Naive thymus-derived CD4-positive, alpha-beta T cell (primary cell): ENCODE data around the gene SLCO2A1. TPM values are rescaled to one million over a fixed set of nuclear protein-coding genes. Genes with fewer than 3 reads are reported as not detected.

Source experiments
- ATAC-seq: fragments of 150-1000 bp; cut with Tn5 transposase; 2 replicates; pipeline ENCODE4 v1.10.0; 2021; ENCODE audit warnings: mild to moderate bottlenecking, moderate library complexity
- CTCF ChIA-PET: fragments of 350-600 bp; sonication (Branson Sonifier 250); formaldehyde crosslinking; loops from one replicate; lab custom pipeline; 2021; ENCODE audit warnings: antibody characterized with exemption; lab: Charles Lee
- POLR2A ChIA-PET: fragments of 350-600 bp; sonication (Branson Sonifier 250); formaldehyde crosslinking; loops from one replicate; lab custom pipeline; 2021; ENCODE audit warnings: antibody characterized with exemption, inconsistent platforms; lab: Charles Lee
- DNase-seq, 9 donors: peaks; one replicate each; pipeline versions ENCODE4 v3.0.0 to v3.0.0-alpha.2; 2020 to 2022; ENCODE audit warnings: mixed read lengths in 1 of 9
- H3K27ac ChIP-seq: one replicate; pipeline ENCODE4 v1.7.0; 2013; ENCODE audit warnings: mild to moderate bottlenecking, low read depth, low read length, moderate library complexity
- H3K27me3 ChIP-seq, 2 donors: one replicate each; pipeline ENCODE4 v1.7.0; 2013; ENCODE audit warnings: low read length in 2 of 2, mild to moderate bottlenecking in 2 of 2, moderate library complexity in 2 of 2; ENCODE audit not compliant: control insufficient read depth in 2 of 2, insufficient read depth in 2 of 2
- H3K36me3 ChIP-seq, 3 experiments: 1 replicate in 2 of 3; 2 replicates in 1 of 3; pipeline ENCODE4 v1.7.0; 2013; ENCODE audit warnings: low read length in 3 of 3, mild to moderate bottlenecking in 3 of 3, moderate library complexity in 1 of 3; ENCODE audit not compliant: insufficient read depth in 3 of 3, control insufficient read depth in 2 of 3
- H3K4me1 ChIP-seq, 2 donors: one replicate each; pipeline ENCODE4 v1.7.0; 2013; ENCODE audit warnings: low read length in 2 of 2, mild to moderate bottlenecking in 2 of 2, moderate library complexity in 1 of 2; ENCODE audit not compliant: control insufficient read depth in 2 of 2, insufficient read depth in 2 of 2
- H3K4me3 ChIP-seq: 2 replicates; pipeline ENCODE4 v1.7.0; 2013; ENCODE audit warnings: mild to moderate bottlenecking, low read length
- H3K9me3 ChIP-seq, 3 experiments: 1 replicate in 2 of 3; 2 replicates in 1 of 3; pipeline ENCODE4 v1.7.0; 2013; ENCODE audit warnings: low read length in 3 of 3; ENCODE audit not compliant: control insufficient read depth in 2 of 3
- H3K27ac Mint-ChIP-seq, 9 donors: one replicate each; pipeline ENCODE4 v1.8.0; 2020 to 2022; ENCODE audit warnings: mixed read lengths in 9 of 9, mild to moderate bottlenecking in 8 of 9, moderate library complexity in 5 of 9, inconsistent platforms in 2 of 9
- H3K27me3 Mint-ChIP-seq, 5 donors: one replicate each; pipeline ENCODE4 v1.8.0; 2021 to 2022; ENCODE audit warnings: mixed read lengths in 5 of 5, mild to moderate bottlenecking in 1 of 5
- H3K36me3 Mint-ChIP-seq, 5 donors: one replicate each; pipeline ENCODE4 v1.8.0; 2020 to 2022; ENCODE audit warnings: mixed read lengths in 5 of 5, mild to moderate bottlenecking in 3 of 5, inconsistent platforms in 1 of 5
- H3K4me1 Mint-ChIP-seq, 7 donors: one replicate each; pipeline ENCODE4 v1.8.0; 2020 to 2022; ENCODE audit warnings: mixed read lengths in 7 of 7, mild to moderate bottlenecking in 3 of 7, inconsistent platforms in 1 of 7
- H3K4me3 Mint-ChIP-seq, 10 donors: one replicate each; pipeline ENCODE4 v1.8.0; 2020 to 2022; ENCODE audit warnings: mild to moderate bottlenecking in 10 of 10, mixed read lengths in 10 of 10, moderate library complexity in 6 of 10, inconsistent platforms in 2 of 10
- H3K9me3 Mint-ChIP-seq, 11 donors: one replicate each; pipeline ENCODE4 v1.8.0; 2020 to 2022; ENCODE audit warnings: mixed read lengths in 11 of 11, mild to moderate bottlenecking in 4 of 11, inconsistent platforms in 1 of 11, moderate library complexity in 1 of 11
- intact Hi-C, 2 donors: fragments of 100-400 bp; cut with micrococcal nuclease; formaldehyde crosslinking; loops; one replicate each; pipeline ENCODE4 v1.15.1; 2023
- polyA plus RNA-seq, 2 donors: library from polyadenylated mRNA; unstranded; fragments of 300-500 nt; fragmentation: Illumina TruSeq; gene quantifications; one replicate each; pipeline ENCODE4 v1.2.3, GENCODE V29; 2021
- total RNA-seq, 6 experiments: library from RNA in 5 of 6; stranded (reverse) in 5 of 6; gene quantifications; 1 replicate in 5 of 6; 2 replicates in 1 of 6; pipeline ENCODE4 v1.2.3 and lab custom pipeline; 2021 to 2026

The SLCO2A1 gene
- total RNA-seq = not detected
- not detected for polyA plus RNA-seq
- total RNA-seq (lab: John Stamatoyannopoulos, UW) = not detected

GRCh38 chr3:134029734-134030378 is at the start of gene SLCO2A1:
Gene SLCO2A1 (minus strand): TSS chr3:134029925. CDS start chr3:134029802, 123 bp downstream.
- no peaks in the 10 kb centered on the region for H3K4me1 ChIP-seq
- CTCF ChIA-PET = no interaction called here
- Mint-ChIP-seq H3K4me3 (peak within 1 kb of the TSS; percentile 31 to 81 (median 70)), H3K36me3 (no peaks in the 10 kb centered on the region), H3K4me1 (peaks cover 0 to 12% (median 3%) of the 10 kb centered on the region in 7 donors), H3K27me3 (peaks cover 56 to 62% (median 57%) of the 10 kb centered on the region in 5 donors), H3K9me3 (peaks cover 0 to 2% (median 0%) of the 10 kb centered on the region in 11 donors), H3K27ac (peak within 1 kb of the TSS in 1 of 9 donors; percentile 32)
- H3K27me3 ChIP-seq = peaks cover 0 to 6% of the 10 kb centered on the region in 2 donors
- H3K9me3 ChIP-seq = no peaks in the 10 kb centered on the region
- H3K36me3 ChIP-seq = no peaks in the 10 kb centered on the region
- DNase-seq (no peak), ATAC-seq (no peak)
- POLR2A ChIA-PET = no interaction called here
- no peak within 1 kb of the TSS for H3K27ac ChIP-seq
- intact Hi-C loops = no loop called here
- no peak within 1 kb of the TSS for H3K4me3 ChIP-seq

- Mint-ChIP-seq H3K27me3 (peaks cover 0 to 17% (median 5%) of the 10 kb centered on the region in 5 donors), H3K36me3 (no peaks in the 10 kb centered on the region), H3K27ac (no peak overlapping the region), H3K4me3 (no peak overlapping the region), H3K4me1 (peaks cover 0 to 2% (median 0%) of the 10 kb centered on the region in 7 donors), H3K9me3 (peaks cover 0 to 5% (median 0%) of the 10 kb centered on the region in 11 donors)
- intact Hi-C loops = no loop called here
- Histone ChIP-seq H3K27me3 (no peaks in the 10 kb centered on the region), H3K4me1 (no peaks in the 10 kb centered on the region), H3K9me3 (no peaks in the 10 kb centered on the region), H3K27ac (no peak overlapping the region), H3K4me3 (no peak overlapping the region), H3K36me3 (no peaks in the 10 kb centered on the region)
- DNase-seq (no peak), ATAC-seq (no peak)
- POLR2A ChIA-PET = no interaction called here
- CTCF ChIA-PET = no interaction called here
These were observed 49.4 kb upstream of the SLCO2A1 start for GRCh38 chr3:134079111-134079547.

- POLR2A ChIA-PET = no interaction called here
These were observed 48.6 kb upstream of the SLCO2A1 start for GRCh38 chr3:134078169-134078831.

GRCh38 chr3:134077649-134078161 is 48.0 kb upstream of the SLCO2A1 start:
- Mint-ChIP-seq H3K9me3 (peaks cover 0 to 5% (median 0%) of the 10 kb centered on the region in 11 donors), H3K4me1 (peaks cover 0 to 2% (median 0%) of the 10 kb centered on the region in 7 donors), H3K36me3 (no peaks in the 10 kb centered on the region), H3K27me3 (peaks cover 0 to 13% (median 5%) of the 10 kb centered on the region in 5 donors), H3K27ac (no peak overlapping the region), H3K4me3 (no peak overlapping the region)
- CTCF ChIA-PET = no interaction called here
- Histone ChIP-seq H3K27me3 (no peaks in the 10 kb centered on the region), H3K9me3 (no peaks in the 10 kb centered on the region), H3K4me1 (no peaks in the 10 kb centered on the region), H3K4me3 (no peak overlapping the region), H3K27ac (no peak overlapping the region), H3K36me3 (no peaks in the 10 kb centered on the region)
- intact Hi-C loops = no loop called here
- no peak for ATAC-seq
- no peak for DNase-seq
- POLR2A ChIA-PET = no interaction called here

More at GRCh38 chr3:134078169-134078831, 48.6 kb upstream of the SLCO2A1 start:
- Mint-ChIP-seq H3K4me1 (peaks cover 0 to 2% (median 0%) of the 10 kb centered on the region in 7 donors), H3K4me3 (no peak overlapping the region), H3K27ac (no peak overlapping the region), H3K27me3 (peaks cover 0 to 13% (median 5%) of the 10 kb centered on the region in 5 donors), H3K9me3 (peaks cover 0 to 5% (median 0%) of the 10 kb centered on the region in 11 donors), H3K36me3 (no peaks in the 10 kb centered on the region)
- H3K4me1 ChIP-seq = no peaks in the 10 kb centered on the region
- intact Hi-C loops = no loop called here
- DNase-seq (no peak), ATAC-seq (no peak)
- H3K27me3 ChIP-seq = no peaks in the 10 kb centered on the region
- CTCF ChIA-PET = no interaction called here
- no peaks in the 10 kb centered on the region for H3K36me3 ChIP-seq
- H3K4me3 ChIP-seq = no peak overlapping the region
- no peak overlapping the region for H3K27ac ChIP-seq
- H3K9me3 ChIP-seq = no peaks in the 10 kb centered on the region

GRCh38 chr3:134076851-134077250 is 47.1 kb upstream of the SLCO2A1 start:
- H3K4me1 Mint-ChIP-seq = peaks cover 0 to 2% (median 0%) of the 10 kb centered on the region in 7 donors
- no peak overlapping the region for H3K4me3 Mint-ChIP-seq
- H3K9me3 Mint-ChIP-seq = peaks cover 0 to 5% (median 0%) of the 10 kb centered on the region in 11 donors
- Histone ChIP-seq H3K4me1 (no peaks in the 10 kb centered on the region), H3K27me3 (no peaks in the 10 kb centered on the region), H3K36me3 (no peaks in the 10 kb centered on the region), H3K4me3 (no peak overlapping the region), H3K9me3 (no peaks in the 10 kb centered on the region), H3K27ac (no peak overlapping the region)
- intact Hi-C loops = no loop called here
- ATAC-seq (no peak), DNase-seq (no peak)
- no peaks in the 10 kb centered on the region for H3K36me3 Mint-ChIP-seq
- H3K27ac Mint-ChIP-seq = no peak overlapping the region
- peaks cover 0 to 13% (median 5%) of the 10 kb centered on the region in 5 donors for H3K27me3 Mint-ChIP-seq
- POLR2A ChIA-PET = no interaction called here
- CTCF ChIA-PET = no interaction called here

GRCh38 chr3:134075846-134076245 is 46.1 kb upstream of the SLCO2A1 start:
- no peaks in the 10 kb centered on the region for H3K9me3 ChIP-seq
- no peaks in the 10 kb centered on the region for H3K4me1 ChIP-seq
- Mint-ChIP-seq H3K27me3 (peaks cover 0 to 13% (median 3%) of the 10 kb centered on the region in 5 donors), H3K27ac (no peak overlapping the region), H3K4me1 (peaks cover 0 to 2% (median 0%) of the 10 kb centered on the region in 7 donors), H3K9me3 (peaks cover 0 to 5% (median 0%) of the 10 kb centered on the region in 11 donors), H3K4me3 (no peak overlapping the region), H3K36me3 (no peaks in the 10 kb centered on the region)
- ChIA-PET CTCF (no interaction called here), POLR2A (no interaction called here)
- no peaks in the 10 kb centered on the region for H3K27me3 ChIP-seq
- H3K36me3 ChIP-seq = no peaks in the 10 kb centered on the region
- ATAC-seq = no peak
- intact Hi-C loops = no loop called here
- DNase-seq = no peak
- no peak overlapping the region for H3K4me3 ChIP-seq
- no peak overlapping the region for H3K27ac ChIP-seq
